SK-N-SH treated with all-trans-retinoic acid at 6 μM for 48 hours (cell line): ENCODE results near the gene RYR1.

Experiments
- ARNTL ChIP-seq: fragments of 450-650 bp; formaldehyde crosslinking; IDR thresholded peaks from 2 replicates; pipeline ENCODE4 v1.5.0; 2020; ENCODE audit warnings: low read depth, mild to moderate bottlenecking, moderate library complexity, borderline replicate concordance
- BACH2 ChIP-seq: fragments of 250-450 bp; sonication (Bioruptor Pico); IDR thresholded peaks from 2 replicates; pipeline ENCODE4 v1.9.0; 2021; ENCODE audit warnings: mild to moderate bottlenecking, borderline replicate concordance
- CSDC2 ChIP-seq: fragments of 250-450 bp; sonication (Bioruptor Pico); IDR thresholded peaks from 2 replicates; pipeline ENCODE4 v1.5.0; 2020; ENCODE audit warnings: mild to moderate bottlenecking, moderate library complexity
- ESRRG ChIP-seq: fragments of 250-450 bp; sonication (Bioruptor Pico); IDR thresholded peaks from 2 replicates; pipeline ENCODE4 v1.6.1; 2021; ENCODE audit warnings: mild to moderate bottlenecking
- PATZ1 ChIP-seq: fragments of 250-450 bp; sonication (Bioruptor Pico); IDR thresholded peaks from 2 replicates; pipeline ENCODE4 v1.8.0; 2020; ENCODE audit warnings: mild to moderate bottlenecking, moderate library complexity, borderline replicate concordance
- PPARA ChIP-seq: fragments of 250-450 bp; sonication (Bioruptor Pico); IDR thresholded peaks from 2 replicates; pipeline ENCODE4 v1.5.0; 2020; ENCODE audit warnings: mild to moderate bottlenecking, borderline replicate concordance
- RARB ChIP-seq: fragments of 250-450 bp; sonication (Bioruptor Pico); IDR thresholded peaks from 2 replicates; pipeline ENCODE4 v1.8.0; 2021; ENCODE audit warnings: mild to moderate bottlenecking, moderate library complexity
- TOX ChIP-seq: fragments of 250-450 bp; sonication (Bioruptor Pico); IDR thresholded peaks from 2 replicates; pipeline ENCODE4 v1.8.0; 2021; ENCODE audit warnings: mild to moderate bottlenecking, moderate library complexity, borderline replicate concordance
- TSHZ2 ChIP-seq: fragments of 250-450 bp; sonication (Bioruptor Pico); IDR thresholded peaks from 2 replicates; pipeline ENCODE4 v1.5.0; 2020; ENCODE audit warnings: mild to moderate bottlenecking, moderate library complexity
- ZFP3 ChIP-seq: fragments of 250-450 bp; sonication (Bioruptor Pico); IDR thresholded peaks from 2 replicates; pipeline ENCODE4 v1.5.0; 2020; ENCODE audit warnings: mild to moderate bottlenecking, moderate library complexity
- ZNF565 ChIP-seq: fragments of 450-650 bp; formaldehyde crosslinking; conservative IDR thresholded peaks from 2 replicates; pipeline ENCODE4 v1.5.0; 2020; ENCODE audit warnings: low read depth, mild to moderate bottlenecking, moderate library complexity
- ZNF8 ChIP-seq: fragments of 450-650 bp; formaldehyde crosslinking; IDR thresholded peaks from 2 replicates; pipeline ENCODE4 v1.5.0; 2020; ENCODE audit warnings: mild to moderate bottlenecking, moderate library complexity
- TF ChIP-seq, protein P1 (sequence below): fragments of 250-450 bp; sonication (Bioruptor Pico); IDR thresholded peaks from 2 replicates; pipeline ENCODE4 v1.5.1; 2020; ENCODE audit warnings: low read depth, mild to moderate bottlenecking, moderate library complexity

DNA sequence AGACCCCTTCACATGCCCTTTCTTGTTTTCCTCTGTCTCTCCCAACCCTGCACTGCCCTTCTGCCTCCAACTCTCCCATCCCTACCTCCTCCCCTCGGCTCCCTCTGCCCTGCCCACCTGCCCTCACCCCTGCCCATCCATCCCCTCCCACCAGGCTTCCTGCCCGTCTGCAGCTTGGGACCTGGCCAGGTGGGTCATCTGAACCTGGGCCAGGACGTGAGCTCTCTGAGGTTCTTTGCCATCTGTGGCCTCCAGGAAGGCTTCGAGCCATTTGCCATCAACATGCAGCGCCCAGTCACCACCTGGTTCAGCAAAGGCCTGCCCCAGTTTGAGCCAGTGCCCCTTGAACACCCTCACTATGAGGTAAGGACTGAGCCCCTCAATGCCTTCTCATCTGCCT is 35.7 kb downstream of the RYR1 start:
- TF ChIP-seq, protein P1, sequence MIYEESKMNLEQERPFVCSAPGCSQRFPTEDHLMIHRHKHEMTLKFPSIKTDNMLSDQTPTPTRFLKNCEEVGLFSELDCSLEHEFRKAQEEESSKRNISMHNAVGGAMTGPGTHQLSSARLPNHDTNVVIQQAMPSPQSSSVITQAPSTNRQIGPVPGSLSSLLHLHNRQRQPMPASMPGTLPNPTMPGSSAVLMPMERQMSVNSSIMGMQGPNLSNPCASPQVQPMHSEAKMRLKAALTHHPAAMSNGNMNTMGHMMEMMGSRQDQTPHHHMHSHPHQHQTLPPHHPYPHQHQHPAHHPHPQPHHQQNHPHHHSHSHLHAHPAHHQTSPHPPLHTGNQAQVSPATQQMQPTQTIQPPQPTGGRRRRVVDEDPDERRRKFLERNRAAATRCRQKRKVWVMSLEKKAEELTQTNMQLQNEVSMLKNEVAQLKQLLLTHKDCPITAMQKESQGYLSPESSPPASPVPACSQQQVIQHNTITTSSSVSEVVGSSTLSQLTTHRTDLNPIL (CRISPR knock-in tag): no peak
- TF ChIP-seq ZNF8 (no peak), ARNTL (CRISPR knock-in tag) (no peak), ZFP3 (CRISPR knock-in tag) (no peak), CSDC2 (CRISPR knock-in tag) (no peak), TSHZ2 (CRISPR knock-in tag) (no peak), PPARA (CRISPR knock-in tag) (no peak), ZNF565 (CRISPR knock-in tag) (no peak), BACH2 (CRISPR knock-in tag) (no peak), RARB (CRISPR knock-in tag) (no peak), ESRRG (CRISPR knock-in tag) (no peak), PATZ1 (CRISPR knock-in tag) (no peak), TOX (CRISPR knock-in tag) (no peak)
